NCI-H1930 (cell line): ENCODE results near the gene GNG3.
"Not testable (repeated sequence)": the region's sequence is repeated elsewhere in the genome, so short reads cannot be mapped to it uniquely, and the experiment has no call there.

Experiments used
- DNase-seq, 2 experiments: peaks; one replicate each; lab custom pipeline; 2025; lab: John Stamatoyannopoulos, UW

Gene GNG3

DNA sequence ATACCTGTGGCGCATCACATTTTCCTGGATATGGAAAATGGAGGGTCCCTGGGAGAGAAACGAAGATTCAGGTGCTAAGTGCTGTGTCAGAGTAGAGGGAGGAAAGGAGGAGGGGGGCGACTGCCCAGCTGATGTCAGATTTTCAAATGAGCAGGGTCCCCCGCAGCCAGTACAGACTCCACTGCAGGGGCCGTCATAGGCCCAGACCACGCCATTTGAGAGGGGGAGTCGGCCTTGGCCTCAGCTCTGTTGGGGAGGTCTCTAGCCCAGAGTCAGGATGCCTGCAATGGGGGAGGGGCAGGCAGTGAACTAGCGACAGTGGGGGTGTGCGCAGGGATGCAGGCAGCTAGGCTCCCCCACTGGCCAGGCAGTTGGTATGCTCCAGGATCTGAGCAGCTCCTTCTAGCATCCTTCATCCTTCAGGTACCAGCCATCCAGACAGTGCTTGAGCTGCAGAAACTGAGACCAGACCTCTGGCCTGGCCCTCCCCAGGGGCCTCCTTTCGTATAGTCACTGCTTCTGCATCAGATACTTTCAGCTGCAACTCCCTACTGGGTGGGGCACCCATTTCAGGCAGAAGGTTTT lies at the start of gene GNG3, which contains the start of gene BSCL2:
GNG3 (plus strand) TSS at position 400 of the 585 bp plus-strand sequence. CDS start 620 bp downstream, outside the sequence.
BSCL2 (minus strand) TSS at position 148 of the 585 bp plus-strand sequence. CDS start 229 bp downstream, outside the sequence.
- peak; percentile 24 to 27 for DNase-seq

DNA sequence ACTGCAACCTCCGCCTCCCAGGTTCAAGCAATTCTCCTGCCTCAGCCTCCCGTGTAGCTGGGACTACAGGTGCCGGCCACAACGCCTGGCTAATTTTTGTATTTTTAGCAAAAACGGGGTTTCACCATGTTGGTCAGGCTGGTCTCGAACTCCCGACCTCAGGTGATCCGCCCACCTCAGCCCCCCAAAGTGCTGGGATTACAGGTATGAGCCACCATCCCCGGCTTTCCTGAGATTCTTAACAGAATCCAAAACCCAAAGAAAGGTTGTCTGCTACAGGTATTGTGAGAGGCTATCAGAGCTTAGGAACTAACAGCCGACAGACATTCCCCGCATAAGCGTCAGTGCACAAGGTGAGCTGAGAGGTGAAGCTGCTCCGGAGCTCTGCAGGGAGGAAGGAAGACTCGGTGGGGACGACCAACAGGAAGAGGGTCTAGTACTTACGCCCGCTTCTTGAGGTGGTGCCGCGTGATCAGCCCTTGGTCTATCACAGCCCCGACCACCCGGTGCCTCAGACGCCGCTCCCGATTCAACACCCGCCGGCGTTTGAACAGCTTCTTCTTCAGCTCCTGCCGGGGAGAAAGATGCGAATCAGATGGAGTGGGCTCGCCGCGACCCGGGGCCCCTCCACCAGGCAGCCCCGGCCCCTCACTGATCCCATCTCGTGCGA lies 42.9 kb upstream of the GNG3 start:
- peak; percentile 42 to 55 for DNase-seq

DNA sequence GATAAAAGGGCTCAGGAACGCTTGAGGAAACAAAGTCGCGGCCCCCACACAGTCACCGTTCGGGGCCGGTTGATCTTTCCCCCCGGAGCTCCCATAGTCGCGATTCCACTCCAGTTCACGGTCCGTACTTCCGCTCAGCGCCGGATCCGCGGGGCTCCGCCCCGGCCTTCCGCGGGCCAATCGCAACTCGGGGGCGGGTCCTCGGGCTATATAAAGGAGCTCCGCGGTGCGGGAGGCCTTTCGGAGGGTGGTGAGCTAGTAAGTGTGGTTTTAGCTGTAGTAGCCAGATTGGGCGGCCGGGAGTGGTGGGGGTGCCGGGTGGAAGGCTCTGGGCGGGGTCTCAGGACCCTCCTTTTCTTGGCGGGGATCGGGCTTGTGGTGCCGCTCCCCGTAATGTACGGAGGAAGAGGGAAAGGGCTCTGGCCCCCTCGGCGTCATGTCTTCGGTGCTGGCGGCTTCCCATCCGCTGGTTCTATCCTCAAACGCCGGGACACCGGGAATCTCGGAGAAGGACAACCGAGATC lies 42.3 kb upstream of the GNG3 start, which contains the start of the genes C11orf98 and CSKMT:
C11orf98 (minus strand) TSS at position 136 of the 524 bp plus-strand sequence; CDS start at position 95, 41 bp downstream.
CSKMT (plus strand) TSS at position 238 of the 524 bp plus-strand sequence. CDS start 568 bp downstream, outside the sequence.
- peak; percentile 81 to 92 for DNase-seq

DNA sequence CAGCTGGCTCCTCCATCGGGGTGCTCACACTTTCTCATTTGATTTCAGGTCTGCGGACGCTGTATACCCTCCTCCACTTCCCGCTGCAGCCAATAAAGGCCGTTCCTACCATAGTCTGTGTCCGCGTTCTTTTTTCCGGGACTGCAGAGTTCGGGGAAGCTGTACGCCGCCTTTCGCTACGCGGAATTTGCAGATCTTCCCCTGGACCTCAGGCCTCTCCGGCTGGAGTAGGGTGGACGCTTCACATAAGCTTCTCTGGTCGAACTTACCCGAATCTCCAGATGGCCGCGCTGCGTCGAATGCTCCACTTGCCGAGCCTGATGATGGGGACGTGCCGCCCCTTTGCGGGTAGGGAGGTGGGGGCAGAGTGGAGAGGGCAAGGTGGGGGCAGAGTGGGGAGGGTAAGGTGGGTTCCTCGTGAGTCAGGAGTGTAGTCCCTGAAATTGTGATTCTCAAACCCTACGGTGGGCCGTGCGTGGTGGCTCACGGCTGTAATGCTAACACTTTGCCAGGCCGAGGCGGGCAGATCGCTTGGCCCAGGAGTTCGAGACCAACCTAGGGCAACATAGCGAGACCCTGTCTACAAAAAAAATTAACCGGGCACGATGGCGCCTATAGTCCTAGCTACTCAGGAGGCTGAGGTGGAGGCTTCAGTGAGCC lies 41.7 kb upstream of the GNG3 start:
- no peak for DNase-seq

DNA sequence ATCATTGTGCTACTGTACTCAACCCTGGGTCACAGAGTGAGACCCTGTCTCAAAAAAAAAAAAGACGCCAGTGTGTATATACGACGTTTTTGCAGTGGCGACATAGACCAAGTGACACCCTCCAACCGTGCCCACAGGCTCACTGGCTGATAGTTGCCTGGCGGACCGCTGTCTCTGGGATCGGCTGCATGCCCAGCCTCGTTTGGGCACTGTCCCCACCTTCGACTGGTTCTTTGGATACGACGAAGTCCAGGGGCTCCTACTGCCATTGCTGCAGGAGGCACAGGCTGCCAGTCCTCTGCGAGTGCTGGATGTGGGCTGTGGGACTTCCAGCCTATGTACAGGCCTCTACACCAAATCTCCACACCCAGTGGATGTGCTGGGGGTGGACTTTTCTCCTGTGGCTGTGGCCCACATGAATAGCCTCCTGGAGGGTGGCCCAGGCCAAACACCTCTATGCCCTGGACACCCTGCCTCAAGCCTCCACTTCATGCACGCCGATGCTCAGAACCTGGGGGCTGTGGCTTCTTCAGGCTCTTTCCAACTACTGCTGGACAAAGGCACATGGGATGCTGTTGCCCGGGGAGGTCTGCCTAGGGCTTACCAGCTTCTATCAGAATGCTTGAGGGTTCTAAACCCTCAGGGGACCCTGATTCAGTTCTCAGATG lies 41.1 kb upstream of the GNG3 start:
- DNase-seq, result no peak

DNA sequence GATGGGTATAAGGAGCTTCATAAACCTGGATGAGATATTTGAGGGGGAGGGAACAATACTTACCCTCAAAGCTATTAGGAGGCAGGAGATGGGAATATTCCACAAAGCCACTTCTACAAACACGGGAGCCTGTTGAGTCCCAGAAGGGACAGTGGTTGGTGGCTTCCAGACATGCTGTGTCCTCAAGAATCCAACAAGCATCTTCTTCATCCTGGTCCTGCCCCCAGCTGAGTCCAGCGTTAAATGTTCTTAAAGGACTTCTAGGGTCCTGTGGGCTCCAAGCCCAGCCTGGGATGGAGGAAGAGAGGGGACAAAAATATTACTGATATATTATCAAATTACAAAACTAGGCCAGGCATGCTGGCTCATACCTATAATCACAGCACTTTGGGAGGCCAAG lies 40.0 kb upstream of the GNG3 start:
- DNase-seq, result no peak

DNA sequence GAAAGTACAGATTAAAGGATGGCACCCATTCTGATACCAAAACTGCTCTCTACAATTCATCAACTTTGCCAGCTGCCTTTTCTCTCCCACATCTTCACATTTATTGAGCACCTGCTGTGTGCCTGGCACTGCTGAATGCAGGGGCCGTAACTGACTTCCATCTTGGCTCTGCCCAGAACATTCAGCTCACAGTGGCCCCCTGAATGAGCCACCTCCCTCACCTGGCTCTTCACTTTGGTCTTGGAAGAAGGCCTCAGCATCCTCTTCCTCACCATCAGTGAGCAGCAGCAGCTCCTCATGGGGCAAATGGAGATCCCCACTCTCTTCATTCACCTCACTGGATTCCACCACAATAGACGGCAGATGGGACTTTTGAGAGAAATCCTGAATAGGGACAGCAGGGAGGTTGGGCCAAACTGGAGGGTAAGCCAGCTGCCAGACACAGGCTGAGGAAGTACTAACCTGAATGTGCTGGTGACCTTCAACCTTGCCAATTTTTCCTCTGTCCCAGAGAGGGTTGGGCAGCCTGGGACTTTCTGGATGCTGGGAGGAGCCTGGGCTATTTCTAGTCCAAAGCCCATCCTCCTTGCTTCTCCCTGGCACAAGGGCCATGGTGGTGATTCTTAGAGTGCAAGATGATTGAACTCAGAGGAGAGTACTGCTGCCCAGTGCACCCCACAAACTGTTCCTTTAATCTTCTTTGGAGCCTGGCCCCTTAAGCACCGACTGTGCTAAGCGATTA lies 37.9 kb upstream of the GNG3 start:
- no peak for DNase-seq

DNA sequence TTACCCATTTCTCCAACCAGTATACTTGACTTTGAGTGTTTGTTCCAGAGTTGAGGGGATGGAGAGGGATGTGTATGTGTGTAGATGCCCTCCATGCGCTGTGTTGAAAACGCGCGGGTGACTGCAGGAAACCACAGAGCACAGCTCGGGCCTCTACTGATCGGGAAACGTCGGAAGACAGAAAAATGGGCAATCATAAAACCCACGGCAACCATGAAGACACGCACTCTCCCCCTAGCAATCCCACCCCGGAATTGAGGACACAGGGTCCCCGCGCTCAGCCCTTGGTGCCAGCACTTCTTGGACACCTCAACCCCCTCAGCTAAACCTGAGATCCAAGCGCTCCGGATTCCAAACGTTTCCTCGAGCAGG lies 36.3 kb upstream of the GNG3 start:
- DNase-seq, result no peak

DNA sequence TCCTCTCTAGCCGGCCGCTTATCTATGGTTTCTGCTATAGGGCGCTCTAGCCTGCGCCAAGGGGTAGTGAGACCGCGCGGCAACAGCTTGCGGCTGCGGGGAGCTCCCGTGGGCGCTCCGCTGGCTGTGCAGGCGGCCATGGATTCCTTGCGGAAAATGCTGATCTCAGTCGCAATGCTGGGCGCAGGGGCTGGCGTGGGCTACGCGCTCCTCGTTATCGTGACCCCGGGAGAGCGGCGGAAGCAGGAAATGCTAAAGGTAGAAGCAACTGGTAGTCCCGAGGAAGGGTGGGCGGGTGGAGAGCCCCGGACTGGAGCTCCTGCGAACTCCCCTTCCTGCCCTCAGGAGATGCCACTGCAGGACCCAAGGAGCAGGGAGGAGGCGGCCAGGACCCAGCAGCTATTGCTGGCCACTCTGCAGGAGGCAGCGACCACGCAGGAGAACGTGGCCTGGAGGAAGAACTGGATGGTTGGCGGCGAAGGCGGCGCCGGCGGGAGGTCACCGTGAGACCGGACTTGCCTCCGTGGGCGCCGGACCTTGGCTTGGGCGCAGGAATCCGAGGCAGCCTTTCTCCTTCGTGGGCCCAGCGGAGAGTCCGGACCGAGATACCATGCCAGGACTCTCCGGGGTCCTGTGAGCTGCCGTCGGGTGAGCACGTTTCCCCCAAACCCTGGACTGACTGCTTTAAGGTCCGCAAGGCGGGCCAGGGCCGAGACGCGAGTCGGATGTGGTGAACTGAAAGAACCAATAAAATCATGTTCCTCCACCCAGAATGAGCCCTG lies 35.7 kb upstream of the GNG3 start, which contains the start of the genes LBHD1 and UQCC3:
LBHD1 (minus strand) TSS at position 660 of the 782 bp plus-strand sequence. CDS start 2,236 bp downstream, outside the sequence.
UQCC3 (plus strand) TSS at position 66 of the 782 bp plus-strand sequence; CDS start at position 139, 73 bp downstream.
- DNase-seq, result peak; percentile 81 to 85

DNA sequence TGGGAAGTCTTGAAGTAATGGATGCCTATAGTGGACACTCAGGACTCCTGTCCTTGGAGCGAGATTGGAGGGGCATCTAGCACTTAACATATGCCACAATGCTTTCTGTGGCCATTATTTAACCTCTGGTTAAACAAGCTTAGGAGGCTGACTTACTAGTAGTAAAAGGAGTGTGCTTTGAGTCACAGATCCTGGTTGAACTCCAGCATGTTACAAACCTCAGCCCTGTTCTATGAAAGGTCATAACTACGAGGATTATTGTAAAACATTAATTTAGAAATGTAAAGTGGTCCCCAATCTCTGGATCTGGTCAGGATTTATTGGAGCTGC lies 34.3 kb upstream of the GNG3 start:
- no peak for DNase-seq

DNA sequence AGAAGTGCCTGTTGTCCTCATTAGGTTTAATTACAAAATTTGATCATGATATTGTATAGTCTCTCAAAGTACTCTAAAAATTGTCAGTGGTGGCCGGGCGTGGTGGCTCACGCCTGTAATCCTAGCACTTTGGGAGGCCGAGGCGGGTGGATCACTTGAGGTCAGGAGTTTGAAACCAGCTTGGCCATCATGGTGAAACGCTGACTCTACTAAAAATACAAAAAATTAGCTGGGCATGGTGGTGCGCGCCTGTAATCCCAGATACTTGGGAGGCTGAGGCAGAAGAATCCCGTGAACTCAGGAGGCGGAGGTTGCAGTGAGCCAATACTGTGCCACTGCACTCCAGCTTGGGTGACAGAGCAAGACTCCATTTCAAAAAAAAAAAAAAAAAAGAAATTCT lies 32.1 kb upstream of the GNG3 start:
- not testable (repeated sequence) for DNase-seq

DNA sequence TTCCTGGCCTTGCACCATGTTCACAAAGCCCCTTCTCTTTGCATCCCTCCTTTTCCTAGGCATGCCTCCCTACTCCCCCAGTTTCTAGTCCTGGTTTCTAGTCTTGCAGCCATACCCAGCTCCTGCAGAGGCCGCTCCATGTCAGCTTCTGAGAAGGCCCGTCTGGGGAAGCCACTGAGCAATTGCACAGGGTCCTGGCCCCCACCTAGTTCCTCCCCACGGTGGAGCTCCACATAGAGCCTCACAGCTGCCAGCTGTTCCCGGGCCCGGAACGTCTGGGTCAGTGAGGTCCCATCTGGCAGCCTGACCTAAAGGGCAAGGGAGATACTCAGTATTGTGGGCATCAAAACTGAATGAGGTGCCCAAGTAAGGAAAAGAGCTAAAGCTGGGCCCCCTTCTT lies 30.8 kb upstream of the GNG3 start:
- DNase-seq, result no peak

DNA sequence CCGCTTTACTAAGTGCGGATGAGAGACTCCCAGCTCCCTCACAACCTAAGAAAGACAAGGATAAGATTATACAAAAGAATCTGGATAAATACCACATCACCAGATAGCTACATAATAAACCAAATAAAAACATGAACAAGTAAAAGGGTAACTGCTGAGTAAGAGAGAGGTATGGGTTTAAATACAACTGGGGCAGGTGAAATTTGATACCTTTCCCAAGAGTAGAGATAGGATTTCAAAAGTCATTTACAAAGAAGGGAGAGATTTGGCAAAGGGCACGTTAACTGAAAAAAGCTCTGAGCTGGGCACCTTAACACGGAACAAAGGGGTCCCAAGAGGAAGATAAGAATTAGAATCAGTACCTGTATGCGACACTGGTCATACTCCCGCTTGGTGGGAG lies 30.3 kb upstream of the GNG3 start:
- DNase-seq, result no peak

DNA sequence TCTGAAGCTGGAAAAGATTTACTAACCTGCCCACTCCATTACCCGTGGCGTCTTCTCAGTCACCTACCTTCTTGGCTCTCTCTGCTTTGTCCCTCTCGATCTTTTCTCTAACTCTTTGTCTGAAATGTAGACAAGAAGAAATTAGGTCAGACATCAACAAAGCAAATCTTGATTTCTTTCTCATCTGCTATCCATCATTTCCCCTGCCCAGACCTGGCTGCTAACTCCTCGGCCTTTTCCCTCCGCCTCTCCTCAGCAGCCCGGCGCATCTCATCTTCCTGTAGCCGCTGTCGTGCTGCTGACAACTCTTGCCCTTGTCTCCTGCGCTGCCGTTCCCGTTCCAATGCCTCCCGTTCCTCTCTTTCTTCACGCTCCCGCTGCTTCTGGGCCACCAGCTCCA lies 29.8 kb upstream of the GNG3 start:
- no peak for DNase-seq

DNA sequence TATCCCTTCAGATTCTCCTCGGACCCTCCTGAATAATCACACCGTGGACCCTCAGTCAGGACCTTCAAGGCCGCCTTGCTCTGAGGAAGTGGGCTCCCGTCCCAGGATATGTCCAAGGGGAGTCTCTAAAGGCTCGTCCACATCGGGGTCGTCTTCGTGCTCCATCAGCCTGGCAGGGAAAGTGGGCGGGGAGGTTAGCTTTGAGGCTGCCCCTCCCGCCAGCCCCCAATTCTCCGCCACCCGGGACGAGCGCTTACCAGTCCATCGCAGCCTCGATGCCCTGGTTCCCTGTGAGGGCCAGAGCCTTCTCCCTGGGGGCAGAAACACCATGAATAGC lies 29.1 kb upstream of the GNG3 start:
- DNase-seq, result no peak

DNA sequence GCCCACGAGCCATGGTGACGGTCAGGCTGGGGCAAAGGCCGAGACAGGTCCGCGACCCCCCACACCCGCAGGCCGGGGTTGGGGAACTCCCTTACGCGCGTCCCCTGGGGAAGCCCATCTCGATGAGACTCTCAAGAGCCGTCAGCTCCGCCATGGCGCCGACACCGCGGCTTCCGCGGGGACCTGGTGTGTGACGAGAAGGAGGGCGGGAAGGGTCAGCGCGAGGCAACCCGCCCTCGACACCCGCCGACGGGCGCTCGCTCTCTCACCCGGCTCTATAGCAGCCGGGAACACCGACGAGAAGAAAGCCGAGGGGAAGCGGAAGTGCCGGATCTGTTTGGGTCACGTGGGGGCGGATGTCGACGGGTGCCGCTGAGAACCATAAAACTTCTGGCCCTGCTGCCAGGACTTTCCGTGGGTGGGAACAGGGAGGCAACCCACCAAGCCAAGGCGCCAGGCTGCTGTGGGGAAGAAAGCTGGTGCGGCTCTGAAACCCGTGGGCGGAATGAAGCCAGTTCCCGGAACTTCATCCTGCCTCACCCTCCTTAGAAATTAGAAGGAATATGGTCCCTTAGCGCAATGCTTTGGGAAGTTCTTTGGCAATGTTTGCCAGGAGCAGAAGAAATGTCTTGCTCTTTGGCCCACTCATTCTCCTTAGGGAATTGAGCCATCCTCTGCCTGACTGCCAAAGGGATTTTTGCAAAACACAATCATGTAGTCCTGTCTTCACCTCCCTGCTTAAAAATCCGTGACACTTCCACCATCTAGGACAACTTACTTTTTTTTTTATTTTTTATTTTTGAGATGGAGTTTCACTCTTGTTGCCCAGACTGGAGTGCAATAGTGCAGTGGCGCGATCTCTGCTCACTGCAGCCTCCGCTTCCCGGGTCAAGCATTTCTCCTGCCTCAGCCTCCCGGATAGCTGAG lies 28.4 kb upstream of the GNG3 start, which contains the start of gene UBXN1:
UBXN1 (minus strand) TSS at position 304 of the 927 bp plus-strand sequence; CDS start at position 154, 150 bp downstream.
- peak; percentile 73 to 75 for DNase-seq

DNA sequence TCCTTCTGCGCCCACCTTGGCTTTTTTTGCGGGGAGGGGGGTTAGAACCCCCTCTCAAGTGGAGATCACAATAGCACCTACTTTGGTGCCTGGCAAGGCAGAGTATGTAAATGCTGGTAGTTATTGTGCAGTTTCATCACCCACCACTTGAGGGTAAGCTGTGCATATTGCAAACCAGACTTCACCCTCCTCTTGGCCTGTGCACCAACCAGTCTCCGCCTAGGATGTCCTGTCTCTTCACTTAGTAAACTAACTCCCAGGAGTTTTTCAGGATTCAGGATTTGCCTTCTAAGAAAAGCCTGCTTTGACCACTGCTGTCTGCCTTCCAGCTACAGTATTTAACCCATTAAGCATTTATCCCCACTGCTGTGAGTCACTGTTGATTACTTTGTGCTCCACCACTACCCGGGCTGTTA lies 26.6 kb upstream of the GNG3 start:
- DNase-seq, result peak in 1 of 2 experiments; percentile 34

DNA sequence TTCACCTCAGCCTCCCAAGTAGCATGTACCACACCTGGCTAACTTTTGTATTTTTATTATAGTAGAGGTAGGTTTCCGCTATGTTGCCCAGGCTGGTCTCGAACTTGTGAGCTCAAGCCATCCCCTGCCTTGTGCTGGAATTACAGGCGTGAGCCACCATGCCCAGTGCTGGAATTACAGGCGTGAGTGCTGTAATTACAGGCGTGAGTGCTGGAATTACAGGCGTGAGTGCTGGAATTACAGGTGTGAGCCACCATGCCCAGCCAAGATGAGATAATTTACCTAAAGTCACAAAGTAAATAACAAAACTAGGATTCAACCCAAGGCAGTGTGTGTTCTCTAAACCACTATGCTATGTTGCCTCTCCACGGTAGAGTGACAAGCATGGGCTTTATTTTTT lies 25.0 kb upstream of the GNG3 start:
- DNase-seq, result no peak
